HepG2 (cell line): ENCODE measurements around the gene ANG. TPM values are rescaled to one million over a fixed set of nuclear protein-coding genes. Genes with fewer than 3 reads are reported as not detected.

Experiments used
- CSRNP1 ChIP-seq: sonication (generic); formaldehyde crosslinking; IDR thresholded peaks from 2 replicates; pipeline ENCODE4 v1.8.1; 2023; ENCODE audit warnings: mild to moderate bottlenecking, missing genetic modification reagents
- CTCF ChIP-seq: sonication (generic); formaldehyde crosslinking; IDR thresholded peaks from 2 replicates; pipeline ENCODE4 v1.5.0; 2020; ENCODE audit warnings: mild to moderate bottlenecking, missing genetic modification reagents, moderate library complexity
- HDAC6 ChIP-seq: fragments of 200-600 bp; sonication (generic); IDR thresholded peaks from 2 replicates; pipeline ENCODE4 v1.7.0; 2017; ENCODE audit warnings: mild to moderate bottlenecking, antibody characterized with exemption, low read length, low read depth
- HNRNPK ChIP-seq: fragments of 200-400 bp; formaldehyde crosslinking; IDR thresholded peaks from 2 replicates; pipeline ENCODE4 v1.6.1; 2018; ENCODE audit warnings: low read length, low read depth, moderate library complexity, mild to moderate bottlenecking; ENCODE audit not compliant: poor library complexity, severe bottlenecking
- NFATC3 ChIP-seq: sonication (generic); formaldehyde crosslinking; IDR thresholded peaks from 2 replicates; pipeline ENCODE4 v1.5.1; 2020; ENCODE audit warnings: mild to moderate bottlenecking, missing genetic modification reagents
- REL ChIP-seq: sonication (generic); formaldehyde crosslinking; conservative IDR thresholded peaks from 2 replicates; pipeline ENCODE4 v1.8.0; 2022; ENCODE audit warnings: mild to moderate bottlenecking, missing genetic modification reagents, moderate library complexity
- ZNF138 ChIP-seq: sonication (generic); formaldehyde crosslinking; IDR thresholded peaks from 2 replicates; pipeline ENCODE4 v1.5.0; 2020; ENCODE audit warnings: mild to moderate bottlenecking, low read depth, missing genetic modification reagents
- ZNF142 ChIP-seq: sonication (generic); formaldehyde crosslinking; IDR thresholded peaks from 2 replicates; pipeline ENCODE4 v1.4.0; 2020; ENCODE audit warnings: missing genetic modification reagents
- ZNF17 ChIP-seq: sonication (generic); formaldehyde crosslinking; IDR thresholded peaks from 2 replicates; pipeline ENCODE4 v1.5.0; 2020; ENCODE audit warnings: mild to moderate bottlenecking, missing genetic modification reagents
- ZNF260 ChIP-seq: sonication (generic); formaldehyde crosslinking; IDR thresholded peaks from 2 replicates; pipeline ENCODE4 v1.4.0; 2020; ENCODE audit warnings: missing genetic modification reagents, low read depth, mild to moderate bottlenecking, borderline replicate concordance
- ZNF337 ChIP-seq: sonication (generic); formaldehyde crosslinking; IDR thresholded peaks from 2 replicates; pipeline ENCODE4 v1.5.1; 2020; ENCODE audit warnings: missing genetic modification reagents, low read depth, mild to moderate bottlenecking, borderline replicate concordance
- ZNF34 ChIP-seq: sonication (generic); formaldehyde crosslinking; IDR thresholded peaks from 2 replicates; pipeline ENCODE4 v1.4.0; 2020; ENCODE audit warnings: mild to moderate bottlenecking, missing genetic modification reagents, borderline replicate concordance
- ZNF512 ChIP-seq: sonication (generic); formaldehyde crosslinking; IDR thresholded peaks from 2 replicates; pipeline ENCODE4 v1.4.0; 2020; ENCODE audit warnings: mild to moderate bottlenecking, missing genetic modification reagents
- ZNF543 ChIP-seq: sonication (generic); formaldehyde crosslinking; IDR thresholded peaks from 2 replicates; pipeline ENCODE4 v1.4.0; 2020; ENCODE audit warnings: mild to moderate bottlenecking, missing genetic modification reagents
- ZNF552 ChIP-seq: sonication (generic); formaldehyde crosslinking; IDR thresholded peaks from 2 replicates; pipeline ENCODE4 v1.9.0; 2022; ENCODE audit warnings: missing genetic modification reagents, mild to moderate bottlenecking, borderline replicate concordance
- ZNF75D ChIP-seq: sonication (generic); formaldehyde crosslinking; IDR thresholded peaks from 2 replicates; pipeline ENCODE4 v1.8.1; 2023; ENCODE audit warnings: missing genetic modification reagents, mild to moderate bottlenecking, borderline replicate concordance
- polyA plus RNA-seq, 8 experiments: library from polyadenylated mRNA; depleted of rRNA in 3 of 8; stranded (reverse) in 7 of 8; unstranded in 1 of 8; fragments of >200 nt; fragmentation: Illumina TruSeq in 4 of 8; extraction: Trizol in 4 of 8; gene quantifications; 2 replicates each; pipeline versions ENCODE4 v1.2.1 to v1.2.3, GENCODE V29; 2011 to 2016; ENCODE audit warnings: low read depth in 4 of 8, missing spikeins in 1 of 8, mixed read lengths in 1 of 8; ENCODE audit not compliant: insufficient read depth in 1 of 8
- total RNA-seq, 5 experiments: library from RNA; depleted of rRNA; stranded (reverse); fragments of >200 nt; fragmentation: Illumina TruSeq; extraction: Trizol; gene quantifications; 2 replicates each; pipeline ENCODE4 v1.2.3, GENCODE V29; 2016; ENCODE audit warnings: low read depth in 1 of 5

ANG gene
- total and polyA plus RNA-seq, 2 of the 13 experiments (the other 11 are each of a cell fraction or from before 2014, with no cell fraction given) = 83.6 to 401 TPM

- TF ChIP-seq ZNF142 (CRISPR knock-in tag) = no peak; the same call in 1 of the 2 replicates
- TF ChIP-seq ZNF17 = no peak
- no peak for TF ChIP-seq ZNF512 (CRISPR knock-in tag)
- TF ChIP-seq ZNF138 (CRISPR knock-in tag) = 0 out of 2 replicates have a peak, but pooled peaks have one; percentile 39
- no peak for TF ChIP-seq ZNF337 (CRISPR knock-in tag)
- no peak; the same call in 1 of the 2 replicates for TF ChIP-seq CSRNP1 (CRISPR knock-in tag)
- no peak for TF ChIP-seq ZNF552 (CRISPR knock-in tag)
- TF ChIP-seq HNRNPK = no peak
- 0 out of 2 replicates have a peak, but pooled peaks have one; percentile 44 for TF ChIP-seq ZNF543
- no peak for TF ChIP-seq HDAC6
- TF ChIP-seq CTCF (CRISPR knock-in tag) = peak; percentile 88
- no peak for TF ChIP-seq ZNF260 (CRISPR knock-in tag)
- TF ChIP-seq REL = no peak
- TF ChIP-seq ZNF75D (CRISPR knock-in tag) = no peak
- TF ChIP-seq ZNF34 (CRISPR knock-in tag) = 0 out of 2 replicates have a peak, but pooled peaks have one; percentile 91
- no peak for TF ChIP-seq NFATC3
Observed at GRCh38 chr14:20662968-20663732, 25.4 kb upstream of the ANG start (continued).
